ENCODE measurements around the gene CCND3.

- TF ChIP-seq CTCF (IDR thresholded peaks at IDR 0.05): no peak
- no peak for TF ChIP-seq POLR2A (IDR thresholded peaks at IDR 0.05)
These were observed 24.1 kb downstream of the CCND3 start for GRCh38 chr6:41917528-41917927.

Data from esophagus squamous epithelium (tissue), 4 donors.